ENCODE measurements around the gene SPOCD1.

Gene SPOCD1

DNA sequence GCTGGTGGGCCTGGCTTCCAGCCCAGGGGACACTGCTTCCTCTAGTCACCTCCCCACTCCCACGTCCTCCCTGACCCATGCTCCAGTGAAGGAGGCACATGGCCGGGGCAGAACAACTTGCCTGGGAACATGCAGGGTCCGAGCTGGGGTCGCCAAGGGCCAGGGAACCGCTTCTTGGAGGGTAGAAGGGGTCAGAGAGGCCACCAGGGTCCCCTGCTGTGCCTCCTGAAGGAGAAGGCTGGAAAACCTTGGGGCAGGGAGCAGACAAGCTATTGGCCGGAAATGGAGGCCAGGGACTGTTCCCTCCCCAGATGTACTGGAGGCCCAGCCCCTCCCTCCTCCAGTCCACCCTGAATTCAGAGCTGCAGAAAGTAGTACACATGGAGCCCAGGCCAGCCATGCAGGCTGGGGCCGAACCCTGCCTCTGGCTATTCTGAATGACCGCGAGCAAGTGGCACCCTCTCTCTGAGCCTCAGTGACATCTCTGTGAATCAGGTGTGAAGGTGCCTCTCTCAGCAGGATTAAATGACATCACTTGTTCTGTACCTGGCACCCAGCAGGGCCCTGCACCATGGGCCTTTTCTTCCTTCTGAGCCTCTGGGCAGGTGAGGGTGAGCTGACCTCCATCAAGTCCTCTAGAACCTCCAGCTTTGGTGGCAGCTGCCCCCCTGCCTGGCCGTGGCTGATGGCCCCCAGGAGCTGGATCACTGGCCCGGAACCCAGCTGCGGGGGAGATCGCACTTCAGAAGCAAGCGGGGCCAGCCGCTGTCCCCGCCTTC, 15.7 kb downstream of the SPOCD1 start:
- ATAC-seq, result no peak

GRCh38 chr1:31799196-31799894, 16.5 kb downstream of the SPOCD1 start:
- no peak for ATAC-seq

- ATAC-seq, result peak; percentile 89 to 91
Observed at GRCh38 chr1:31798433-31799195, 17.2 kb downstream of the SPOCD1 start.

DNA sequence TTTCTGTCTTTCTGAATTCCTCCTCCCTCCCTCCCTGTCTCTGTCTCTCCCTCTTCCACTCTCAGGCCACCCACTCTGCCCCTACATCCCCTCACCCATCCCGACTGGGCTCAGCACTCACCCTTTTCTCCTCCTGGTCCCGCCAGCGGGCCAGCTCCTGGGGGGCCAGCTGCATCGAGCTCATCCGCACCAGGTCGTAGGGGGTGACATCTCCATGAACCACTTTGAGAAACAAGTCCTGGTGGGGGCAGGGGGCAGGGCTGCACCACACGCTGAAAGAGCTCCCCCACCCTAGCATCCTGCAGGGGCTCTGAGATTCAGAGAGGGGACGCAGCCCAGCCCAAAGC, 17.8 kb downstream of the SPOCD1 start:
- ATAC-seq, result no peak

- ATAC-seq, result no peak
Observed at GRCh38 chr1:31797216-31797615, 18.6 kb downstream of the SPOCD1 start.

- ATAC-seq, result no peak
Observed at GRCh38 chr1:31796707-31797106, 19.1 kb downstream of the SPOCD1 start.

DNA sequence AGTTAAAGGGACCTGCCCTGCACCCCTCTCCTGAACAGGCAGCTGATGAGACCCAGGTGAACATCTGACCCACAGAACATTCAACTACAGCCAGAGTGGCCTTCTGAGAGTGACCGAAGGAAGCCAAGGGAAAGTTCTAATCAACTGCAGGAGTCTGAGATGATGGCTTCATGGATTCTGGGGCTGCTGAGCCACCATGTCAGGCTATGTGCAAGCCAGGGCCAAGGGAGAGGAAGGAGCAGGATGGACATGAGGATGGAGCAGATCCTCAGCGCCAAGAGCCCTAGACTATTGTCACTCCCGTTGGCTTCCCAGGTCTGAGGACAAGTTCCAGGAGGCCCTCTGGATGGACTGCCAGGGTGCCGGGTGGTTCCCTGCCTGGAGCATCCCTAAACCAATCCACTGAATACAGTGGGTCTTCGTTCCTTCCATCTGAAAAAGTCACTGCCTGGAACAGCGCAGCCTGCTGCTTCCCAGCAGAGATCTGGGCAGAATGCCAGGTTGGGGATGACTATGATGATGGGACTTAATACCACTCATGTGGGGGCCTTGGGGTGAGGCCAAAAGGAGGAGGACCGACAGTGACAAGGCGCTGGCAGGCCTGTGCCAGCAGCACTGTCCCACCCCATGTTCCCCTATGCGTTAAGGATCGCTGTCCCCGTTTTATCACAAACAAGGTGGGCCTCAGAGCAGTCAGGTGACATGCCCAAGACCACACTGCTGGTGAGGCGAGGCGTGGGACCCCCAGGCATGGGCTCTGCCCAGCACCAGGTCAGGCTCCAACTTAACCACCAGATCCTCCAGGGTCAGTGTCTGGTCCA, 19.8 kb downstream of the SPOCD1 start:
- ATAC-seq, result no peak

DNA sequence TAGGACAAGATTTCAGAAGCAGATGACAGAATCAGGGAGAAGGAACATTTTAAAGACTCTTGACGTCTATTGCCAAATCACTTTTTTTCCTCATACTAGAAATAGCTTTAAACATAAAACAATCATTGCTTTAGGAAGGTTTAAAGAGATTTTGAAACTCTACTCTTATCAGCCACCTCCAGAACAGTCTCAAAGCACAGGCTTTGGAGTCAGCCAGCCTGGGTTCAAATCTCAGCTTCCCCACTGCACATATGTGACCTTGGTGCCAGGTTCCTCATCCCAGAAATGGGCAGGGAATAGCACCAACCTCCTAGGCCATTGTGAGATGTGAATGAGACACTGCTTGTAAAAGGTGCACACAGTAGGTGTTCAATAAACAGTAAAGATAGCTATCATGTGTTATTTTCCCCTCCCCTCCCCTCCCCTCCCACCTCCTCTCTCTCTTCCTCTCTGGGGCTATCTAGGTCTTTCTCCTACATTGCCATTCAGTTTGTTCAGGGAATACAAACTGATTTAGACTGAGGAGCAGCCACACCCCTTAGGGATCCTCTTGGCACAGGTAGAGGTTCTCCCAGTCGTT, 20.6 kb downstream of the SPOCD1 start:
- ATAC-seq, result no peak

DNA sequence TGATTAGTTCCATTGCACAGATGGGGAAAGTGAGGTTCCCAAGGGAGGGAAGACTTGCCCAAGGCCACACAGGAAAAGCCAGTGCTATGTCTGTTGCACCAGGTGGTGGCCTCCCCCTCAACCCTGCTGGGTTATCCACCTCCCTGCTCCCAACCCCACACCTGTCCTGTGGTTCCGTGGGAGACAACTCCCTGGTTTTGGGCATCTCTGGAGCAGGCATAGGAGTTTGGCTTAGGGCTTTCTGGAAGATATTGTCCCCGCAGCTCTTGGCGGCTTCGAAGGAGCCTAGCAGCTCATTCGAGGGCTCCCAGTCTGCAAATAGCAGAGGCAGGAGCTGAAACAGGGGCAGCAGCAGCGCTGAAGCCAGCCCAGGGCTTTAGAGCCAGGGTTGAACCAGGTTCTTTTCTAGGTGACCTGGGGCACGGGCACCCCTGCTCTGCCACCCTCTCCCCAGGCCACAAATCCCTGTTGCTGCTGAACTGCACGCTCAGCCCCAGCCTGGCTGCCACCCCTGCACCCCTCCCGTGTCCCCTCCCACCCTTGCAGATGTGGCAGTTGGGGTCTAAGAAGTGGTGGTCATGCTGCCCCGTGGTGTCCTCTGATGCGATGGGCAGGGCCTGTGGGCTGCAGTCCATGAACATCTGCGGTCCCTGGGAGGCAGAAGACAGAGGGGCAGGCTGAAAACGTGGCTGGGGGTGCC, 22.1 kb downstream of the SPOCD1 start:
- no peak for ATAC-seq

DNA sequence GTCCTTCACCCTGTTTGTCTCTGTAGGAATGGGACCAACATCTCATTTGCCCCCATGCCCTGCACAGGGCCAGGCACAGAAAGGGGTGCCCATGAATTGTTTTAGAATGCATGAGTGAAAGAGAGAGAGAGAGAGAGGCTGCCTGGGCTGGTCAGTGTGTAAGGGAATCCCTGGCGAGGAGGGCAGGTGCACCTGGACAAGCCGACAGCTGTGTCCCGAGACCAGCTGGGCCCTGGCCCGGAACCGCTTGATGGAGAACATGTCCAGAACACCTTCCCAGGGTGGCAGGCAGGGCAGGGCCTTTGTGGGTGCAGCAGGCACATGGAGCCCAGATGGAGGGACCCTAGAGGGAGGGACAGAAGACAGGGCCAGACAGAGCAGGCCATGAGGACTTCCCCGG, 22.7 kb downstream of the SPOCD1 start:
- ATAC-seq, result no peak

- no peak for ATAC-seq
Observed at GRCh38 chr1:31792541-31792940, 23.3 kb downstream of the SPOCD1 start.

- no peak for ATAC-seq
Observed at GRCh38 chr1:31792116-31792515, 23.7 kb downstream of the SPOCD1 start.

DNA sequence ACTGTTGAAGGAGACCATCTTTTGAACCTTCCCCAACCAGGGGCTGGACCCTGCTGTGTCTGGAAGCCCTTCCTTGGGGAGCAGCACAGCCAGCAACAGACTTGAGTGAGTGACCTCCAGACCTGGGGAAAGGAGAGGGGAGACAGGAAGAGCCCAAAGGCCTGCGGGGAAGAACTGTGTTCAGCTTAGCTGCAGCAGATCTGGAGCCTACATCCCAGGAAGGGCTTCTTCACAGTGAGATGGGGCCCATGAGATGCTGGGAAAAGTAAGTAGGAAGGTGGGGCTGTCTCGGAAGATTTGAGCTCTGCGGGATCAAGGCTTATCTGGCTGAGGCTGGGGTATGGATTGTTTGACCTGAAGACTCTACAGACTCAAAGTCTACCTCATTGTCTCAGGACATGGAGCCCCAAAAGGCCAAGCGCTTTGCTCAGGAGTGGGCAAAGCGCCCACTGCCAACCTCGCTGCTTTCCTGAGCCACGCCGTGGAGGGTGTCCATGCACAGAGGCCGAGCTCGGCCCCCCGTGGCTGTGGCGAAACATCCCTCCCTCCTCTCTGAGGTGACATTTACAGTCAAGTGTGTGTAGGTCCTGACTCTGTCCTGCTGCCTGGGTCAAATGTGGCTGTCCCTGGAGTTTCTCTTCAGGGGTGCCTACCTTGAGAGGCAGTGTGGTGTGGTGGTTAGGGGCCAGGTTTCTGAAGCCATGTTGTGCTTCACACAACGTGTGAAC, 24.5 kb downstream of the SPOCD1 start:
- ATAC-seq, result no peak

DNA sequence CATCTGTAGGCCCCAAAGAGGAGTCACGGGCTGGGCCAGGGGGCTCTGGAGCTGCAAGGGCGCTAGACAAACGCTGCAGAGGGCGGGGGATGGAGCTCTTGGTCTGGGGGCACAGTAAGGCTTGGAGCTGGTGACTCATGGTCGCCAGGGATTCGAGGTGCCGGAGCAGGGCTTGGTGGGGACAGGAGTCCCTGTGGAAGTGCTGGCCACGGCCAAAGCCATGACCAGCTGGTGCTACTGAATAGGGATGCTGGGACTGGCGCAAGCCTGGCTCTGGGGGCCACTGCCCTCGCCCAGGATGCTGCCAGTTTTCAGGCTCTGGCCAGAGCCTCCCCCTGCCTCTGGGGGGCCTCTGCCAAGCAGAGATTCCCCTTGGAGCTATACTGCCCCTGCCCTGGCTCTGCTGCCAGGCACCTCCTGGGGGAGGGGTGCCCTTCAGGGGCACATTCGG, 25.2 kb downstream of the SPOCD1 start:
- no peak for ATAC-seq

DNA sequence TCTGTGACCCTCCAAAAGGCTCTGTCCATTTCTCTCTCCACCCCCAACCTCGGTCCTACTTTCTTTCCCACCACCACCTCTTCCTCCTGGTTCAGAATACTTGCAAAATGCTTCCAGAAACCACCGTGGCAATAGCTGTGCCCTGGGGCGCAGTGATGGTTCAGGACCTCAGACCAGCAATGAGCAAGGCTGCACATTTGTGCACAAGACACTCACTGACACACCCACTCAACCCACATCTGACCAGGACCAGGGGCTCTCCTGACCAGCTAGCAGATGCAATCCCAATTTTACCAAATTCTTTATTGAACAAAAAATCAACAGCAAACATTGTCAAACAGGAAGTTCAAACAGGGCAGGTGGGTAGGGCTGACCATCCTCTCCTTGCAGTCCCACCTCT, 25.7 kb downstream of the SPOCD1 start:
- no peak for ATAC-seq

DNA sequence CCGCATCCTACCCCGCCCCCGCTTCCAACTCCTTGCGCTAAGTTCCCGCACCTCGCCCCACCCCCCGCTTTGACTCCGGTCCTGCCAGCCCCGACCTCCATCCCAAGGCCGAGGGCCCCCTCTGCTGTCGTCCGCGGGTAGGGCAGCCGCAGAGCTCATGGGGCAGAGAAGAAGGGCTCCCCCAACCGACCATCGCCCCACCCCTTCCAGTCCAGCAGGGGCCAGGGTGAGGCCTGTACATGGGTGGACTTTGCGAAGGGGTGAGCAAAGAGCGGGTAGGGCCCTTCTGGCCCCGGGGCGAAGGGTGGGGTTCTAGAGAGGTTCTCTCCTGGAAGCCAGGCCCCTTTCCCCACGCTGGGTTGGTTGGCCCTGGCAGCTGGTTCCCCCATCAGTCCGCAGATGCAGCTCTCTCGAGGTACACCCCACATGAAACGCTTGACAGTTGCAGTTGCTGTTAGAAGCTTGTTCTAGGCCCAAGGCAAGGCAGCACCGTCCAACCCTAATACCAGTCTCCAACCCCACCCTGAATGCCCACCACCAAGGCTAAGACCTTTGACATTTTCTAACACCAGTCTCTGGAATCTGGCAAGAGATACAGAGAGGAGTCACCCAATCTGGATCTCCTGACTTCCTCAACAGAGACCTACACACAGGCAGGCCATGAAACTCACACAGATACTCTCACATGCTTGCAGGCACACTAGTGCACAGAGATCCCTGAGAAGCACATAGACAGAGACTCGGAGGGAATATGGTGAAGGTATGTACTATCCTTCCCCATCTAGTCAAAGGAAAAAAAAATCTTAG, 26.4 kb downstream of the SPOCD1 start:
- peak; percentile 76 to 77 for ATAC-seq

DNA sequence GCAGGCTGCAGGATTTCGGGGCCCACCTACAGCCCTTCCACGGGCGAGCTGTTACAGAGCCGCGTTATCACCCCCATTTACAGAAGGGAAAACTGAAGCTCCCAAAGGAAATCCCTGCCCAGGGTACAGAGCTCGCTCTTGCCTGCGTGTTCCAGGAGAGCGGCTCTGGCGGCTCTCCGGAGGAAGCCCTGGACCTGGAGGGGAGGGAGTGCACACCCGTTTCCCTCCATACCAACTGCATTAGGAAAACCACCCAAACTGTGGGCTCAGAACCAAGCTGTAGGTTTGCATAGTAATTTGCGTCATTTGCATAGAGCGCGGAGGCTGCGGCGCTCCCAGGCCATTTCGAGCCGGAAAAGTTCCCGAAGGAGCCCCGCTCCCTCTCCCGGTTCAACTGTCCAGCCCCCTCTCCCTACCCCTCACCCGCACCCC, 27.0 kb downstream of the SPOCD1 start:
- peak; percentile 42 to 48 for ATAC-seq

- ATAC-seq, result peak; percentile 77 to 80
Observed at GRCh38 chr1:31788138-31788824, 27.5 kb downstream of the SPOCD1 start.

GRCh38 chr1:31787786-31788137, 28.1 kb downstream of the SPOCD1 start:
- ATAC-seq, result no peak

DNA sequence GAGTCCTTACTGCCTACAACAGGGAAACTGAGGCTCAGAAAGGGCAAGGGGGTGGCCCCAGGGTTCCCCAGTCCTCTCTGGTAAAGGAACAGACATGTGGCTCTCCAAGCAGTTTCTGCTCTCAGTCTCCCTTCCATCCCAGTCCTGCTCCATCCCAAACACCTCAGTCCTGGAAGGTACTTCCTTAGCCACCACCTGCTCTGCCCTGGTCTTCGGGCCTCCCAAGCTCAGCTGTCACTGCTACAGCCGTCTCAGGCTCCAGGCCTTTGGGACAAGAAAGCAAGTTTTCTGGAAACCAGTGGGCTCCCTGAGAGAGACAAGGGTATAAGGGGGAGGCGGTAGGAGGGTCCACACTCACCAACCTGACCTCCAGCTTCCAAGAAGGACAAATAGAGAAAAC, 28.6 kb downstream of the SPOCD1 start:
- ATAC-seq, result no peak
